ENCODE data around the gene DDN.

Gene DDN

GRCh38 chr12:48999371-49000131 is at the start of gene DDN:
Gene DDN, minus strand, starts transcription at chr12:48999375. Its CDS starts 88 bp downstream, at chr12:48999287.
- DNase-seq: peak; percentile 36

- DNase-seq: no peak
These were observed 49.8 kb upstream of the DDN start for GRCh38 chr12:49048953-49049352.

- no peak for DNase-seq
These were observed 47.1 kb upstream of the DDN start for GRCh38 chr12:49046129-49046895.

GRCh38 chr12:49044660-49045059 is 45.5 kb upstream of the DDN start:
- DNase-seq: no peak

GRCh38 chr12:49043856-49044258 is 44.7 kb upstream of the DDN start:
- DNase-seq: peak; percentile 81

- DNase-seq: no peak
These were observed 44.1 kb upstream of the DDN start for GRCh38 chr12:49043241-49043640.

DNA sequence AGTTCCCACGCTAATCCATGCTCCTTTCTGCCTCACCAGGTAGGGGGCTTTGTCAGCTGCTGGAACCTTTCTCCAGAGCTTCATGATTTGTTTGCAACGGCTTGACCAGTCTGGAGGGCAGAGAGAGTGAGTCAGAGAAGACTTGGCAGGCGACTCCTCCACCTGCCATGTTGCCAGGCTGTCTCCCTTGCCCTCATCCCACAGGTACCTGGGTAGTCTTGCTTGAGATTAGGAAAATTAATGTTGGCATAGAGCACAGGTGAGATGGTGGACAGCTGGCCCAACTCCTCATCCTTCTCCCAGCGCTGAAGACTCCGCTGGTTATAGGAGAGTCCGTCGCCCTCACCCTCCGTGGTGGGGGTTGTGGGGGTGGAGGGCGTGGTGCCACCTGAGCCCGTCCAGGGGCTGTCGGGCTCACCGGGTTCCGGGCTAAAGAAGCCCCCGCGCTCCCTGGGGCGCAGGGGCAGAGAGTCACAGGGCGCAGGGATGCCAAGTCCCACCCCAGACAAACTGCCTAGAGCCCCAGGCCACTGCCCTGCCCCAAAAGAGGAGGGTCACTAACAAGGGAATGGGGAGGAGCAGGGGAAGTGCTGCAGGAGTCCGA is 42.8 kb upstream of the DDN start:
- no peak for DNase-seq

GRCh38 chr12:49041036-49041880 is 42.1 kb upstream of the DDN start:
- no peak for DNase-seq

GRCh38 chr12:49040364-49040855 is 41.2 kb upstream of the DDN start:
- no peak for DNase-seq

GRCh38 chr12:49039421-49040363 is 40.5 kb upstream of the DDN start:
- no peak for DNase-seq

GRCh38 chr12:49038291-49038955 is 39.2 kb upstream of the DDN start:
- DNase-seq: no peak

GRCh38 chr12:49037947-49038237 is 38.7 kb upstream of the DDN start:
- no peak for DNase-seq

DNA sequence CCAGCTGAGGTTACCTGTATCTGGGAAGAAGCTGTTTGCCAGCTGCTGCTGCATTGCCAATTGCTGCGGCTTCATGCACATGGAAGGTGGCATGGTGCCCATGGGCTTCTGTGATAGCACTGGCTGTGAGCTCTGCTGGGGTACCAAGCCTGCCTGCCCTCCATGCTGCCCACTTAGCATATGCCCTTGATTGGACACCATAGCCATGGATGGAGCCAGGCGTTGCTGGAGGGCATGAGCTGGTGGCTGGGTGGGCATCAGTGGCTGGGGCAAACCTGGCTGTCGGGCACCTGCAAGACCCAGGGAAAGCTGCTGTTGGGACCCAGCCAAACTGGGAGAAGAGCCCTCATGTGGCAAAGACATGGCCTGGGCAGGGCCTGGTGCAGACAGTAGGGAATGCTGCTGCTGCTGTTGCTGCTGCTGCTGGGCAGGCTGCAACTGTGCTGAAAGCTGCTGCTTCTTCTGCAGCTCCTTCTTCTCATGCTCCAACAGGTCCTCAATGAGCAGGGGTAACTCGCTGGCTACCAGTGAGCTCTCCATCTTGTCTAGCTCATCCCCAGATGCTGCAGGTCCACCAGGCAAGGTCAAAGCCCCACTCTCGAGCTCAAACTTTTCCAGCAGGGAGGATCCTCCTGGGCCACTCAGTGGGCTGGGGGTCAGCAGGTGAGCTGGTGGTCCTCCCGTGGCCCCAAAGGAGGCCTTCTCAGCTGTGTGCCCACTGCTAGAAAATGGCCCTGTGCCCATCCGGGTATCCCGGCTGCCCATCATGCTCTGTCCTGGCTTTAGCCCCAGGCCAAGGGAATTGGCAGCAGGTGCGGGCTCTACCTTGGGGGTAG is 38.2 kb upstream of the DDN start:
- DNase-seq: no peak

GRCh38 chr12:49036029-49036428 is 36.9 kb upstream of the DDN start:
- no peak for DNase-seq

- no peak for DNase-seq
These were observed 35.1 kb upstream of the DDN start for GRCh38 chr12:49034286-49034622.

DNA sequence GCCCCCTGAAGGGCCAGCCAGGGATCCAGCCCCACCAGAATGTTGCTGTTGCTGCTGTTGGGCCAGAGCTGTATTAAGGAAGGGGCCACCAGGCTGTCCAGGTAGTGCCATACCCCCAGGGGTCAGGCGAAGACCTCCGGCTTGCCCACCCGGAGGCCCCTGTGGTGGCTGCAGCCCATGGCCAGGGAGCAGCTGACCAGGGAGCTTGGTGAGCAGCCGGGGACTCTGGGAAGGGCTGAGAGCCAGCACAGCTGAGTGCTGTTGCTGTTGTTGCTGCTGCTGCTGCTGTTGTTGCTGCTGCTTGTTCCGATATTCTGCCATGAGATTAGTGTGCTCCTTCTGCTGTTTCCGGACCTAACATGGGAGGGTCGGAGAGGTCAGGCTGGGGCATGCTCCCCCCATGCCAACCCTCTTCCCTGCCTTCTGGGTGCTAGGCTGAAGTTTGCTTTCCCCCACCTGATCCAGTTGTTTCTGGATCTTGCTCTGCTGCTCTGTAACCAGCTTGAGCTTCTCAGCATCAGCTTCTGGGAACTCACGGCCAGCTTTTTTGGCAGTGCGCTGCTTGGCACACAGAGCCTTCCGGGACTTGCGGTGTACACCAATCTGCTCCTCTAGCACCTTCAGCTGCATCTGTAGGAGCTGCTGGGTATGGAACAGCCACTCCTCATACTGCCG is 34.6 kb upstream of the DDN start:
- DNase-seq: no peak

DNA sequence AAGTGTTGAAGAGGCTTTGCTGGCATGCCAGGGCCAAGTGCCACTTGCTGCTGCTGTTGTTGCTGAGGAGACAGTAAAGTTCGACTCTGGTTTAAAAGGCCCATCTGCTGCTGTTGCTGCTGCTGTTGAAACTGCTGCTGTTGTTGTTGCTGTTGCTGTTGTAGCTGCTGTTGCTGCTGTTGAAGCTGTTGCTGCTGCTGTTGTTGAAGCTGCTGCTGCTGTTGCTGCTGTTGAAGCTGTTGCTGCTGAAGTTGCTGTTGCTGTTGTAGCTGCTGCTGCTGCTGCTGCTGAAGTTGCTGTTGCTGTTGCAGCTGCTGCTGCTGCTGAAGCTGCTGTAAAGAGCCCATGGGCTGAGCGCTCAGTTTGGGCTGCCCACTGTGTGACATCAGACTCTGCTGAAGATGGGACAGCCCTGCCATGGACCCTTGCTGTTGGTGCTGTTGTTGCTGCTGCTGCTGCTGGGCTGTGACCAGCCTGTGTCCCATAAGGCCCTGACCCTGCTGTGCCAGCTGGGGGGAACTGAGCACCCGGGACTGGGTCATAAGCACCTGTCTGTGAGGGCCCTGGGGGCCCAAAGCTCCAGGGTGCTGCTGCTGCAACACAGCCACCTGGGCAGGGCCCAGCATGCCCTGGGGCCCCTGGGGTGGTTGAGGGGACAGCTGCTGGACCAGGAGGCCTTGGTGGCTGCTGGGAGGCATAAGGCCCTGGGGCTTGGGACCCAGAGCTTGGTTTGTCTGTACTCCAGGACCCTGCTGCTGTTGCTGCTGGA is 33.7 kb upstream of the DDN start:
- DNase-seq: no peak

GRCh38 chr12:49032276-49032675 is 33.1 kb upstream of the DDN start:
- DNase-seq: no peak

GRCh38 chr12:49031573-49032161 is 32.5 kb upstream of the DDN start:
- no peak for DNase-seq
